ENCODE measurements around the gene STK24. TPM values are rescaled to one million over a fixed set of nuclear protein-coding genes. Genes with fewer than 3 reads are reported as not detected.

STK24 gene
- polyA plus RNA-seq, 1 of the 3 experiments (the other 2 are of a cell fraction) = 30.5 TPM

DNA sequence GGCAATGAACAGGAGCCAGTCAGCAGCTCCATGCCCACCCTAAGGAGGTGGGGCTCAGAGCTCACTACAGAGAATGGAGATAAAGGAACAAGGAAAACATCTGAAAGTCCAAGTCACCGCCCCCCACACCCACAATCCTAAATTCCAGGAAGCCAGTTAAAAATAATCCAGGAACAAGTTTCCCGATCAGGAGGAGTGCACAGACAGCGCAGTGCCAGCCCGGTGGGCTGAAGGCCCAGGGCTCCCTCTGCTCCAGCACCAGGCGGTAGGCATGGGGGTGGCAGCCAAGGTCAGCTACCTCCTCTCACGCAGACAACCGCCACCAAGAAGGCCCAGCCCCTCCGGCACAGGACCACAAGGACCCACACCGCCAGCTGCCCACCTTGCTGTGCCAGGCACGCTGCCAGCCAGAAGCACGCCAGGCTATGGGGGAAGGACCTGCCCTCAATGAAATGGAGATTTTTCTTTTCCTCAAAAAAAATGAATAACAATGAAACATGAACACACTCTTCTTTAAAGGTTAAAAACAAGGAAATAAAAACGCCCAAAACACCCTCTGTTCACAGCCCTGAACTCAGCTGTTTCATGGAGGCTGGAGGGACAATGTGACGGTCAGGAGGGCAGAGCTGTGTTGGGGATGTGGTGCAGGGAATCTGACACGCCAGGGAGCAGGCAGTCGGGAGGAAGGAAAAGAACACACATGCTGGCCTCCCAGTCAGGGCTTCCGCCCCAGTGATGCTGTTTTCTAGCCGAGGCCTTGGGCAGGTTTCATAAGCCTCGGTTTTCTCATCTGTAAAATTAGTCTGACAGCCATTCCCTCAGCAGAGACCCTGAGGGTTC, 11.0 kb downstream of the STK24 start (continued):
- TF ChIP-seq, protein P1, sequence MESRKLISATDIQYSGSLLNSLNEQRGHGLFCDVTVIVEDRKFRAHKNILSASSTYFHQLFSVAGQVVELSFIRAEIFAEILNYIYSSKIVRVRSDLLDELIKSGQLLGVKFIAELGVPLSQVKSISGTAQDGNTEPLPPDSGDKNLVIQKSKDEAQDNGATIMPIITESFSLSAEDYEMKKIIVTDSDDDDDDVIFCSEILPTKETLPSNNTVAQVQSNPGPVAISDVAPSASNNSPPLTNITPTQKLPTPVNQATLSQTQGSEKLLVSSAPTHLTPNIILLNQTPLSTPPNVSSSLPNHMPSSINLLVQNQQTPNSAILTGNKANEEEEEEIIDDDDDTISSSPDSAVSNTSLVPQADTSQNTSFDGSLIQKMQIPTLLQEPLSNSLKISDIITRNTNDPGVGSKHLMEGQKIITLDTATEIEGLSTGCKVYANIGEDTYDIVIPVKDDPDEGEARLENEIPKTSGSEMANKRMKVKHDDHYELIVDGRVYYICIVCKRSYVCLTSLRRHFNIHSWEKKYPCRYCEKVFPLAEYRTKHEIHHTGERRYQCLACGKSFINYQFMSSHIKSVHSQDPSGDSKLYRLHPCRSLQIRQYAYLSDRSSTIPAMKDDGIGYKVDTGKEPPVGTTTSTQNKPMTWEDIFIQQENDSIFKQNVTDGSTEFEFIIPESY (IDR thresholded peaks at IDR 0.05; ENCODE audit: borderline replicate concordance, low read depth) = no peak

DNA sequence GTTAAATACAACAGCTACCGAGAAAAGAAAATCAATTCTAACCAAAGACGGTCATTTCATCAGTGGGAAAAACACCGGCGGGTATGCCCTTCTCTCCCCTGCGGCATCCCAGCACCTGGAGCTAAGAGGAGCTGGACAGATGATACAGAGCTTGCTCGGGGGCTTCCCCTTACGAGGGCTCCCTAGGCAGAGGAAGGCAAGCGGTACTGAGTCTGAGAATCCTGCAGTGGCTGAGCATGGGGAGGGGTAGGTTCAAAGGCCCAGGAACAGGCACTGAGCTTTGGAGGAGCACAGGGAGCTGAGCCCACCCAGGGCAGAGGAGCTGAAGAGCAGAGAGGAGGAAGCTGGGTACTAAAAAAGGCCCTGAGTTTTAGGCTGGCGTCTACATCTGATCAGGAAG, 12.7 kb downstream of the STK24 start:
- Histone ChIP-seq H3K36me3 (replicated peaks in 1 of 2; ENCODE audit: control insufficient read depth in 1 of 2, insufficient read depth in 2 of 2, low read length in 1 of 2) (peaks cover 0 to 4% of the 10 kb centered on the region in 2 experiments), H3K9me2 (no peaks in the 10 kb centered on the region), H3K9me3 (no peaks in the 10 kb centered on the region), H3K27me3 (ENCODE audit: insufficient read depth) (no peaks in the 10 kb centered on the region), H3K4me3 (ENCODE audit: low read depth in 2 of 2, low read length in 1 of 2) (no peak overlapping the region), H3K4me1 (ENCODE audit: control insufficient read depth in 1 of 2, insufficient read depth in 2 of 2, low read depth in 1 of 2, low read length in 1 of 2) (peaks cover 0 to 15% of the 10 kb centered on the region in 2 experiments; a peak in 1 of 4 replicates), H3K9ac (no peak overlapping the region), H3F3A (replicated peaks; ENCODE audit: insufficient read depth) (no peaks in the 10 kb centered on the region), H4K20me1 (ENCODE audit: insufficient read depth) (peaks cover 84% of the 10 kb centered on the region), H3K79me2 (ENCODE audit: insufficient read depth) (peaks cover 98% of the 10 kb centered on the region), H3K27ac (ENCODE audit: low read depth in 2 of 2, low read length in 1 of 2) (no peak overlapping the region), H2AFZ (ENCODE audit: low read depth) (no peak overlapping the region), H3K4me2 (no peak overlapping the region)
- no peak for DNase-seq
- TF ChIP-seq MXI1 (IDR thresholded peaks at IDR 0.05; ENCODE audit: low read depth, low read length) (no peak), YY1 (IDR thresholded peaks at IDR 0.05; ENCODE audit: low read depth) (no peak), CHD2 (IDR thresholded peaks at IDR 0.05; ENCODE audit: low read length, partially characterized antibody) (no peak), EZH2phosphoT487 (IDR thresholded peaks at IDR 0.05; ENCODE audit: borderline replicate concordance, low read depth) (no peak)
- 97% methylated on average over 9 of the region's 9 CpGs for WGBS (ENCODE audit: low lambda C conversion rate)
- POLR2A ChIA-PET = no interaction called here
- CTCF ChIA-PET = interaction anchor here (1.6 kb wide), 1 partner anchor 34 kb away, joined by 4 read pairs; no protein-coding TSS in a partner anchor

- DNase-seq = no peak
- TF ChIP-seq MEF2A (IDR thresholded peaks at IDR 0.05; ENCODE audit: borderline replicate concordance, low read depth) (no peak), SMC3 (IDR thresholded peaks at IDR 0.05; ENCODE audit: low read depth, low read length) (no peak), RXRA (IDR thresholded peaks at IDR 0.05; ENCODE audit: borderline replicate concordance, low read depth) (no peak), FOXM1 (IDR thresholded peaks at IDR 0.05; ENCODE audit: low read depth) (no peak), MAX (IDR thresholded peaks at IDR 0.05; ENCODE audit: low read depth) (no peak), TAF1 (IDR thresholded peaks at IDR 0.05; ENCODE audit: borderline replicate concordance, low read depth, low read length) (no peak), YY1 (IDR thresholded peaks at IDR 0.05; ENCODE audit: low read depth) (no peak), JUND (IDR thresholded peaks at IDR 0.05) (no peak), RAD21 (IDR thresholded peaks at IDR 0.05; ENCODE audit: low read length) (no peak), NFIC (IDR thresholded peaks at IDR 0.05; ENCODE audit: borderline replicate concordance) (no peak)
- TF ChIP-seq, protein P1 (IDR thresholded peaks at IDR 0.05; ENCODE audit: borderline replicate concordance, low read depth) = no peak
- TF ChIP-seq, protein P2, sequence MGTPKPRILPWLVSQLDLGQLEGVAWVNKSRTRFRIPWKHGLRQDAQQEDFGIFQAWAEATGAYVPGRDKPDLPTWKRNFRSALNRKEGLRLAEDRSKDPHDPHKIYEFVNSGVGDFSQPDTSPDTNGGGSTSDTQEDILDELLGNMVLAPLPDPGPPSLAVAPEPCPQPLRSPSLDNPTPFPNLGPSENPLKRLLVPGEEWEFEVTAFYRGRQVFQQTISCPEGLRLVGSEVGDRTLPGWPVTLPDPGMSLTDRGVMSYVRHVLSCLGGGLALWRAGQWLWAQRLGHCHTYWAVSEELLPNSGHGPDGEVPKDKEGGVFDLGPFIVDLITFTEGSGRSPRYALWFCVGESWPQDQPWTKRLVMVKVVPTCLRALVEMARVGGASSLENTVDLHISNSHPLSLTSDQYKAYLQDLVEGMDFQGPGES (IDR thresholded peaks at IDR 0.05; ENCODE audit: low read depth, low read length) = no peak
- no peak overlapping the region for H2AFZ ChIP-seq (ENCODE audit: low read depth)
- CTCF ChIA-PET = interaction anchor here (1.0 kb wide), 1 partner anchor 15 kb away, joined by 3 read pairs; no protein-coding TSS in a partner anchor
- no peak overlapping the region for H3K4me3 ChIP-seq (ENCODE audit: low read depth in 2 of 2, low read length in 1 of 2)
- no peaks in the 10 kb centered on the region for H3K9me3 ChIP-seq
- H3K4me1 ChIP-seq (ENCODE audit: control insufficient read depth in 1 of 2, insufficient read depth in 2 of 2, low read depth in 1 of 2, low read length in 1 of 2) = peaks cover 6 to 18% of the 10 kb centered on the region in 2 experiments; a peak in 2 of 4 replicates
- no peak overlapping the region for H3K27ac ChIP-seq (ENCODE audit: low read depth in 2 of 2, low read length in 1 of 2)
- peaks cover 1% of the 10 kb centered on the region for H3F3A ChIP-seq (replicated peaks; ENCODE audit: insufficient read depth)
- POLR2A ChIA-PET = no interaction called here
- H3K4me2 ChIP-seq = no peak overlapping the region
- no peak overlapping the region for H3K9ac ChIP-seq
- no peaks in the 10 kb centered on the region for H3K27me3 ChIP-seq (ENCODE audit: insufficient read depth)
- no peaks in the 10 kb centered on the region for H3K9me2 ChIP-seq
- H4K20me1 ChIP-seq (ENCODE audit: insufficient read depth) = peaks cover 86% of the 10 kb centered on the region
- H3K36me3 ChIP-seq (replicated peaks in 1 of 2; ENCODE audit: control insufficient read depth in 1 of 2, insufficient read depth in 2 of 2, low read length in 1 of 2) = no peaks in the 10 kb centered on the region
- WGBS (ENCODE audit: low lambda C conversion rate) = 95% methylated on average over 6 of the region's 6 CpGs
- peaks cover 98% of the 10 kb centered on the region for H3K79me2 ChIP-seq (ENCODE audit: insufficient read depth)
These were observed 13.8 kb downstream of the STK24 start for GRCh38 chr13:98563071-98563470.
